Activated CD4-positive, CD25-positive, alpha-beta regulatory T cell treated with anti-CD3 and anti-CD28 coated beads, Interleukin-2, amount 50 U/mL, for 24 hours (primary cell): Measurements from ENCODE around the gene GNAZ.
A peak's percentile ranks its signal among the peaks of the same experiment; 100 is the strongest.
"Not testable (repeated sequence)": the region's sequence is repeated elsewhere in the genome, so short reads cannot be mapped to it uniquely, and the experiment has no call there.

Experiments
- ATAC-seq, 2 donors: fragments of 150-1000 bp; cut with Tn5 transposase; one replicate each; pipeline ENCODE4 v1.10.0; 2021; ENCODE audit warnings: mild to moderate bottlenecking in 1 of 2, moderate library complexity in 1 of 2

GNAZ gene

DNA sequence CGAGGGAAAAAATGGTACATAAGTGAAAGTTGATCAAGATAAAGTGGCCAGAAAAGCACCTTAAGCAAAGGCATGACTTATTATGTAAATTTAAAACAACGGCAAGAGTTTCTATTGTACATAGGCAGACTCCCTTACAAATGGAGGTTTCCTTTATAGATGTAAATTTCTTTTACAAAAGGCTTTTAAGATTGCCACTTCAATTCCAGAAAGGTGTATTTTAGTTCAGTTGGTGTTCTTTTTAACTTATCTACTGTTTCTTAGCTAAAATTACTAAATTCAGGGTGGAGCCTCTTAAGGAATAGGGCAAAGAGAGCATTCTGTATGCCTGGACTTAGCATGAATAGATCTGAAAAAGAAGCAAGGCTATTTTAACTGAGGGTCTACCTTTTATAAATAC is 24.9 kb upstream of the GNAZ start:
- ATAC-seq, result no peak

DNA sequence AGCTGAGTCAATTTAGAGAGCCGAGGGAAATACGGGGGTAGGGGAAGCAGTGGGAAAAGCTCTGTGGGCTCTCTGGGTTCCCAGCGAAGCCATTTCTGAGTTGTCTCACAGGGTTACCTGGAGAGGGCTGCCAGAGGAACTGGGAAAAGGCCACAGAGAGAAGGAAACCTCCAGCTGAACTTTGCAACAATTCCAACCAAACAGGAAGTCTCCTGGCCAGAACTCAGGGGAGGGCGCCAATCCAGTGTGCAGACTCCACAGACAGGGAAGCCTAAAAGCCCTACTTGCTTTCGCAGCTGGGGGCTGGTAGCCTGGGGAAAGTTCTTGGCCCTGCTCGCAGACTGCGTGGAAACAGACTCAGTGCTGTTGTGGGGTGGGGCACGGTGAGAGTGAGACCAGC is 23.1 kb upstream of the GNAZ start:
- no peak for ATAC-seq

DNA sequence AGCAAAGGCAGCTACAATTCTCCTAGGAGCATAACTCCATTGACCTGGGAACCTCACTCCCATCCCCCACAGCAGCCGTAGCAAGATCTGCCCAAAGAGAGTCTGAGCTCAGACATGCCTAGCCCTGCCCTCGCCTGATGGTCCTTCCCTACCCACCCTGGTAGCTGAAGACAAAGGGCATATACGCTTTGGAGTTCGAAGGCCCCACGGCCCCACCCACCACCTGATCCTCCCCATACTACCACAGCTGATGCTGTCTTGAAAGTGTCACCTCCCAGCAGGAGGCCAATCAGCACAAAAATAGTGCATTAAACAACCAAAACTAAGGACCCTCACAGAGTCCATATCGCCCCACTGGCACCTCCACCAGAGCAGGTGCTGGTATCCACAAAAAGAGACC is 22.6 kb upstream of the GNAZ start:
- ATAC-seq, result no peak

DNA sequence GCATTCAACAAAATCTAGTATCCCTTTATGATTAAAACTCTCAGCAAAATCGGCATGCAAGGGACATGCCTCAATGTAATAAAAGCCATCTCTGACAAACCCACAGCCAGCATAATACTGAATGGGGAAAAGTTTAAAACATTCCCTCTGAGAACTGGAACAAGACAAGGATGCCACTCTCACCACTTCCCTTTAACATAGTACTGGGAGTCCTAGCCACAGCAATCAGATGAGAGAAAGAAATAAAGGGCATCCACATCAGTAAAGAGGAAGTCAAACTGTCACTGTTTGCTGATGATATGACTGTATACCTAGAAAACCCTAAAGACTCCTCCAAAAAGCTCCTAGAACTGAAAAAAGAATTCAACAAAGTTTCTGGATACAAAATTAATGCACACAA is 19.8 kb upstream of the GNAZ start:
- ATAC-seq, result not testable (repeated sequence)

DNA sequence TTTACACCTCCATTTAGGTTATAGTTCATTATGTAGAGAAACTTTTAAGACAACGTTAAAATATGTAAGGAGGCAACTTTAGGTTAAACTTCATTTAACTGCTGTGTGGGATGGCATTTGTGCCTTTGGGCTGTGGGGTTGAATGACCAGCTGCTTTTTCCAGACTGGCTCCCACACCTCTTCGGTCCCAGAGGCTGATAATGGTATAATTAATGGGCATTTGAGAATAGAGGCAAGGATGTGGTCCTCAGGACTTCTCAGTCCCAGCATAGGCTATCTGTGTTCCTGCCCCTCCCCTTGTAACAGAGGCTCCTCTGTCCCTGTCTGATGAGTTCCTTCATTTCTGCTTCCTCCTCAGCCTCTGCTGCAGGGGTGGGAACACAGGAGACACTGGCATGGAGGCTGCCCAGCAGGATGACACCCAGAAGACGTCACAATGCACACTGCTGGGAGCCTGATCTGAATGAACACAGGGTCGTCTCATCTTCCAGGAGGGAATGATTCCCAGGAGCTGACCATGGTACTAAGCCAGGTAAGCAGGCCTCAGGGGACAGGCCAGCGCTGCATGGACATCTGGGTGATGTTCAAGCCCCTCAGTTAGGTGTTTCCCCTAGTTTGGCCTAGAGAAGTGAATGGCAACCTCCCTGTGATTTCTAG is 17.1 kb upstream of the GNAZ start:
- no peak for ATAC-seq

DNA sequence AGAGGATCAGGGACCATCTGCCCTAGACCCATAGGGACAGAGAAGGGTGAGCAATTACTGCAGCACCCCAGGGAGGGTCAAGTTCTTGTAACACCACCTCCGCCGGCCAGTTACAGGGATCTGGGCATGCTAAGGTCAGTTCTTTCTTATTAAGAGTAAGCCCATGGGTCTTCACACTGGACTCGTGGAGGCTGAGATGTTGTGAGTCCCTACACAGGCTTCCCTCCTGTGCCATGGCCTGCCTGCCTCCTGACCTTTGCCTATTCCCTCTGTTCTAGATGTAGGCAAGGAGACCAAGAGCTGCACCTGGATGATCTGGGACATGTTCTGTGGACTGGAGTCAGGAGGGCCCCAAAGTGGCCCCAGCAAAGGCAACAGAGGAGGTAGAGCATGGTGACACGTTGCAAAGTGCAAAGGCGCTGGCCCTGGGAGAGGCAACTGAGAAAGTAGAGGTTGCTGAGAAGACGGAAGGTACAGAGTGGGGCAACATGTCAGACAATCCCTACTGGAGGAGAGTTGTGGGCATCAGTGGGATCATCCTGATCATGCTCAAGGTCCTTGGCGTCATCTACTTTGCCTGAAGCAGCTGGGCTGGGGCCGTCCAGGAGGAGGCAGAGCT is 16.3 kb upstream of the GNAZ start:
- no peak for ATAC-seq

DNA sequence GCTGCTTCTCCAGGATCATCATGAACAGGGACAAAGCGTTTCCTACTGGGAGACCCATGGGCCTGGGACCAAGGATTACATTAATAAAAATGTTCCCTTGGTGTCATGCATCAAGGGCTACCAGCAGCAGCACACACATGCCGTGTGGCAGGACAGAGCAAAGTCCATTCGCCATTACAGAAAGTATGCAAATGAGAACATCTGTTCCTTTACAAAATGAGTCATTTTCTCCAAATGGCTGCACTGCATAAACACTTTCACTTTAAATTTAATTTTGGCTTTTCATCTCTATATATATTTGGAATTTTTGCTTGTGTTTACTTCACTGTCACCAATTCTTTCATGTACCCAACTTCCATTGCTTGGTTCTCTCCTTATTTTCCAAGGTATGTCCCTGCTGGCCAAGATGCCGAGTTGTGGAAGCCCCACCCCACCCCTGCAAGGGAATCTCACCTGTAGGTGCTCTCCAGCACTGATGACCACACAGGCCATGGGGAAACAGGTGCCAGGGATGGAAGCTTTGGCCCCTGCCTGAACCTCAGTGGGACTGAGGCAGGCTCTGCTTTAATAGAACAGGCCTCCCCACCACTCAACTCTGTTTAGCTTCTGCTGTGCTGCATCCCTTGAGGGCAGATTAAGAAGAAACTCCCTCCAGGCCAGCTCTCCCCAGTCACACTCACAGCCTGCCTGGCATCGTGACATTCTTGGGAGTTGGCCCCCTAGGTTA is 15.6 kb upstream of the GNAZ start:
- ATAC-seq, result peak in 1 of 2 donors; percentile 27

DNA sequence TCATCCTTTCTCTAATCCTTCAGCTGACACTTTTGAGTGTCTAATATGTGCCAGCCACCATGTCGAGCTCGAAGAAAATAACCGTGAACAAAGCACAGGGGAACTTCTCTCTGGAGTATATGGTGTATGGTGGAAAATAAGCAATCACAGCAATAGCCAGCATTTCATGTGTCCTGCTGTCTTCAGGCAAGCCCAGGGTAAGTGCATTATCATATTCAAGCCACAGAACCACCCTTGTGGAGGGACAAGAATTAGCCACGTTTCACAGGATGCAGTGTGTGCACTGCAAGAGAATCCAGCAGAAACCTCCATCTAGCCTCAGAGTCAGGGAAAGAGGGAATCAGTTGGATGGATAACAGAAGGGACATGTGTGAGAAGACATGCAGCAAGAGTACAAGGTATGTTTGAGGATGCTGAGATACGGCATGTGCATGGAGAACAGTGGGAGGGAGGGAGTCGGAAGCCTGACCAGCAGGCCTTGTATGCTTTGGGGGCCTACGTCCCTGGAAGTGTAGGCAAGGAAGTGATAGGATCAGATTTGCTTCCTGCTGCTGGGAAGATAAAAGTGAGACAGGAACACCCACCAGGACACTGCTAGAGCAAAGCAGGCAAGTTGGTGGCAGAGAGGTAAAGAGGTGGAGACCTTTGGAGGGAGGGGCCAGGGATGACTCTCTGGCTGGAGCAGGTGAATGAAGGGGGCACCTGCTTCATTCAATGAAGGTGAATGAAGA is 14.7 kb upstream of the GNAZ start:
- no peak for ATAC-seq

DNA sequence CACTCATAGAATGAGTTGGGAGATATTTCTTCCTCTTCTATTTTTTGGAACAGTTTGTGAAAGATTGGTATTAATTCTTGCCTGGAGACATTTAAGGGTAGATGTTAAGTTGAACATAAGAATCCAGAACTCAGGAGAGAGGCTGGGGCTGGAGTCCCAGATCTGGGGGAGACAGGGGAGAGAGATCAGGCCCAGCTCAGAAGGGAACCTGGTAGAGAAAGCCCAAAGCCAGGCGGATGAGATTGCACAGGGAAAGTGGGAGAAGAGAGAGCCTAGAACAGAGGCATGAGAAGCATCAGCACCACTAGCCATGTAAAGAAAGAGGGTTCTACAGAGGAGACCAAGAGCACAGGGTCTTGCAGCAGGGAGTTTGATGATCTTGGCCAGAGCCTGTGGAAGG is 13.0 kb upstream of the GNAZ start:
- no peak for ATAC-seq

DNA sequence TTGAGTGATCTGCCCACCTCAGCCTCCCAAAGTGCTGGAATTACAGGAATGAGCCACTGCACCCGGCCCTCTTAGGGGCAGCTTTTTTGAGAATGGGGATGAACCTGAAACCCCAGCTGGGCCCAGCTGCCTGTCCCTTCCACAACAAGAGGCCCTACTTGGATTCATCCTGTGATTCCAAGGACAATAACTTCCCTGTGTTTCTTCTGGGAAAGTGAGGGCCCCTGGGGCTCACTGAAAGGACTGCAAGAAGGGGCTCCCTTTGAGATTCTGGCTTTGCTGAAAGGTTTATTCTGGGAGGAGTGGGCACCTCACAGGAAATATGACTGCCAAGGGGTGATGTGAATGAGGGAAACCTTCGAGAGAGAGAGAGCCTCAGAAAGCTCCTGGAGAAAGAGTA is 12.3 kb upstream of the GNAZ start:
- no peak for ATAC-seq

DNA sequence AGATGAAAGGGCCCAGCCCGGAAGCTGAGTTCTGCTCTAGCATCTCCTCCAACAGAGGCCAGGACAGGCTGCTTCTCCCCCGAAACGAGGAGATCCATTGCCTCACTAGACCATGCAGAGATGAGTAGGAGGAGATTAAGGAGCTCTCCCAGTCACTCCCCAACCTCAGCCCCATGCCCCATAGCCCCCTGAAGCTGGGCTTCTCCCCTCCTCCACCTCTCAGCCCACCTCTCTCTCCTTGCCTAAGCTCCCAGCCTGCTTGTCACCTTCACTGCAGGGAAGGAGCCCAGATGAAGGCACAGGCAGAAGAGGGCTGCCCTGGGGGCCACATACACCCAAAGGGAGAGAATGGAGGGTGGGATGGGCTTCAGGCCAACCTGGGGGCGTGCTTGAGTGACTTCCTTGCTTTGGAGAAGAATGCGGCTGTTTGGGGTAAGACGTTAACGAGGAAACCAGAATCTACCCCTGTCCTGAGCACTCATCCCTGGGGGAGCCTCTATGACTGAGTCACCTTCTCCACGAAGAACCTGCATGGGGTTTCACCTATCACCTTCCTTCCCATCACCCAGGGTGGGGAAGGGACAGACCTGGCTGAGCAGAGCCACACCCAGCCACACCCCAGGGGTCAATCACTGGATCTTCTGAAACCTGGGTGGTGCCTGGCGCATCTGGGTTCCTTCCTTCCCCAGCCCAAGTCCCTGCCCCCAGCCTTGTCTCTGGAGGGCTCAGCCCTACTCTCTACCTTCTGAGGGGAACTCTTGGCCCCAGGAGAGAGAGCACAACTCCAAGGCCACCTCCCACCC is 11.6 kb upstream of the GNAZ start:
- ATAC-seq, result no peak

DNA sequence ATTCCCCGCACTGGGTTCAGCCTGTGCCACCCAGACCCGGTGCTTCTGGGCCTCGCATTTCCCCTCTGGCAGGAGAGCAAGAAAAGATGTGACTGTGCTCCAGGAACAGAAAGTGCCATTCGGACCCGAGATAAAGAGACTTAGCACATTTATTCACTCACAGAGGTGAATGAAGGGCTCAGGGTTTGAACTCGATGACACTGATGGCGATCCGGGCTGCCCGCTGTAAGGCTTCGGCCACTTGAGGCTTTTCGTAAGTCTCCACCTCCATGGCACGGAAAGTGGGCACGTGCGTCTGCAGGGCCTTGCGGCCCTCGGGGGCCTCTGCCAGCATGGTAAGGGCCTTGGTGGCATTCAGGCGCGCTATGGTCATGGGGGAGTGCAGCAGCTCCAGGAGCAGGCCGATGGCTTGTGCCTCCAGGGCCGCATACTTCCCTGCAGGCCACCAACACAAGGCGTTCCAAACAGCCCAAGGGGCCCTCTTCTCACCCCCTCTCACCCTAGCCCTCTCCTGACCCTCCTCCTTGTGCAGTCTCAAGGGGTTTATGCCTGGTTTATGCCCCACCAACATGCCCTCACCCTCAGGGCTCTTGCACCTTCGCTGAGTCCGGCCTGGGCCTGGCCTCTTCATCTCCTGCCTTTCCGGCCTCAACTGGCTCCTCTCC is 10.9 kb upstream of the GNAZ start:
- no peak for ATAC-seq

DNA sequence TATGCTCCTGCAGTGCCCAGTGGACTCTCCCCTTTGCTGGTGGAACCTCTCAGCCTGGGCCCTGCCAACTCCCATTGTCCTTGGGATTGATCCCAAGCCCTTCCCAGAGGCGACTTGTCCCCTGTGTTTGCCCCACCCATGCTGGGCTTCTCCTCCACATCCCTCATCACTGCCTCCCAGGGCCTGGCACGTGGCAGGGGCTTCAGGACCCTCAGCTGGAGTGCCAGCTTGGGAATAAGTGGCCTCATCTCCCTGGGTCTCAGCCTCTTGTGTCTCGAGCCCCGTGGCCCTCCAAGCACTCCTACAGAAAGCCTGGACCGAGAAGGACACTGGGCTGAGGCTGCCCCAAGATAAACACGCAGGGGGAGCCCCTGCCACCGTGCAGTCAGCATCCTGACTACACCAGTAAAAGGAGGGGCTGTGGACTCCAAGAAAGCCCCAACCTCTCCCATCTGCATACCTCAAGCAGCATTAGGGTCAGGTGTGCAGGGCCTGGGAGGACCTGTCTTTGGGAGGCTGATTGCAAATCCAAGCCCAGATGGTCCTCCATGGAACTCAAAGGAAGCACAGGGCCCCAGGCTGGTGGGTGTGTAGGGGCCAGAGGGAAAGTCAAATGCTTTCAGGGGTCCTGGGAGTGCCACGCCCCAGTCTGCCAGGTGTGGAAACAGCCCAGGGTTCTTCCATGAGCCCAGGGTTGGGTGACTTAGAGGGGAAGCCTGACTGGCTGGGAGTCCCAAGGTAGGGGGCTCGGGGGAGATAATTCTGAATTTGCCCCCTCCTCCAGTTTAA is 9.5 kb upstream of the GNAZ start:
- ATAC-seq, result no peak

DNA sequence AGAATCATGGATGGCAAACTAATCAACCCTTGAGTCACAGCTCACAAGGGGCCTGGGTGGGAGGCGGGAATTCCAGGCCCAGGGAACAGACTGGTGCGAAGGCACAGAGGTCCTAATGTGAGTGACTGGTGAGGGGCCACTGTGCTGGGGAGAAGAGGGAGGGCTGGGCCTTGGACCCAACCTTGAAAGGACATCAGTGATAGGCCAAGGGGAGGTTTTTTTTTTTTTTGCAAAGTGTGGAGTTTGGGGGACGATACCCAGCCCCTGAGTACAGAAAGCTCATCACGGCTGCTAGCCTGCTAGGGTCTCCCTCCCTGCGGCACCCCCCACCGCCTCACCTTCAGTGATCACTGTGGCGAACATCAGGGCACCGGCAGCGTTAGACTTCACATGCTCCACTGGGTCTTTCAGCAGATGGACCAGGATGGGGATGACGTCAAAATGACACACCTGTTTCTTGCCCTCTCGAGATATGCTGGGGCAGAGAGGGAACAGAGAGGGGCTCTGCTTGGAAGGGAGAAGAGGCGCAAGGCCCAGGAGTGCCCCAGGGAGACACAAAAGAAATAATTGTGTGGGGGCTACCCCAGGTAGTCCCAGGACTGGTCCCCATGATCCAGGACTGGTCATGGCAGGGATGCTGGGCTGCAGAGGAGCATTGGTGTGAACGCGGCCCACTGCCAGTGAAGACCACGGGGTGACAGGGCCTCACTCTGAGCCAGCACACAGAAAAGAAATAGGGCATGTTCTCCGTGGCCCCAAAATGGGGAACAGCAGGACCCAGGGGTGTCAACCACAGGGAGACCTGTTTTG is 8.6 kb upstream of the GNAZ start:
- no peak for ATAC-seq

DNA sequence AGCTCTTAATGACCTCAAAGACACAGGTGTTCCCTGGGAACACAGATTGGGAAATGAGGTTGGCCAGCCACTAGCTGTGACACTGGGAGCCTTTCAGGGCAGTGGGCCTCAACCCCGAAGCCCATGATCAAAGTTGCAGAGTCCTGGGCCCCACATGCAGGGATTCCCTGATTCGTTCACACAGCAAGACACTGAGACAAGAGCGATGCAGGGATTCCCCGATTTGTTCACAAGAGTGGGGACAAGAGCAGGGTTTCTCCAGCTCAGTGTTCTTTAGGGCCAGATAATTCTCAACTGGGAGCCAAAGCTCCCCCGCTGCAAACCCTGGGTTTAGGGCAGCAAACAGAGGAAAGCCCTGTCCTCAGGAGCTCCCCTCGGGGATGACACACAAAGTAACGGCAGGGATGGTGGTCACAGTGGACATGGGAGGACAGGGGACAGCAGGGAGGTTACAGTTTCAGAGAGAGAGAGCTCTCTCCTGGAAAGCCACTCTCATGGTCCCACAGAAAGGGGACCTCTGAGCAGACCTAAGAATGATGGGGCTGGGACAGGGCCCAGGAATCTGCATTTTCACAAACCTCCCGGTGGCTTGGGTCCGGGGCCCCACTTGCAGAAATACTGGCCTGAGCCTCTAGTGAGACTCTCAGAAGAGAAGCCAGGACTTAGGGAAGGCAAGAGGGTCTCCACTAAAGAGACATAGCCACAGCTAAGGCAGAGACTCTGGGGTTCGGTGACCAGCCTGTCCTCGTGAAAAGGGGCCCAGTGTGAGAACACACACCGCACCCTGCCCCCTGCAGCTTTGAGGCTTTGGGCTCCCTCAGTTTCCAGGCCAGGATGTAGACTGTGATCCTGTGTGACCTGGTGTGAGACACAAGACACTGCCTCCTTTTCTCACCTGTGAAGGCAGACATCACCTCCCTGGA is 7.4 kb upstream of the GNAZ start:
- no peak for ATAC-seq

DNA sequence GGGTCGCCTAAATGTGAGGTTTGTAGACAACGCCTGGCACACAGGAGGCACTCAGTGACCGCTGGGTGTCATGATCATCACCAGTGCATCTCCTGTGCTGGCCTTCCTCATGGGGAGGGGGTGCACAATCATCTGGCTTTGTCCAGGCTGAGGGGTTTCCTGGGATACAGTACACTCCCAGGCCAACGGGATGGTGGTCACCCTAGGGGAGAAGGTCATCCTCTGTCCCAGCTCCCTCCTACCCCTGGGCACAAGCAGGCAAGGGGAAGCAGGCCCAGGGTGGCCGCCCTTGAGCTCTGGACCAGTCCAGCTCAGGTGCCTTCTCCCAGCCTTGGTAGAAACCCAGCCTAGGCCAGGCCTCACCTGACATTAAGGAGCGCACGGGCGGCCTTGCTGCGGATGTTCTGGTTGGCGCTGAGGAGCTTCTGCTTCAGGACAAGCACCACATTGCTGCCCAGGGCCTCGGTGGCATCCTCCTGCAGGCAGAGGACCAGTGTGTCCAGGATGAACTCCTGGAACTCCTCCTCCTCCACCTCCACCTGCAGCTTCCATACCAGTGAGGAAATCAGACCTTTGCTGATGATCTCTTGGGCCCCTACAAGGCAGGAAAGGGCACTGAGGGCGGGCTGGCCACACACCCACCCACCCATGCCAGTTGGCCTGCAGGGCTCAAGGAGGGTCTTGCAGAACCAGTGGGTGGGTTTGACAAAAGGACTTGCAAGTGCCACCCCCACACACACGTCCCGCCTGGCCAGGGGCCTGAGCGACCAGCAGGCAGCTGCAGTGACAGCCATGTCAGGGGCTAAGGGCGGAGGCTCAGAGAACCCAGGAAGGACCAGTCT is 6.6 kb upstream of the GNAZ start:
- ATAC-seq, result no peak

DNA sequence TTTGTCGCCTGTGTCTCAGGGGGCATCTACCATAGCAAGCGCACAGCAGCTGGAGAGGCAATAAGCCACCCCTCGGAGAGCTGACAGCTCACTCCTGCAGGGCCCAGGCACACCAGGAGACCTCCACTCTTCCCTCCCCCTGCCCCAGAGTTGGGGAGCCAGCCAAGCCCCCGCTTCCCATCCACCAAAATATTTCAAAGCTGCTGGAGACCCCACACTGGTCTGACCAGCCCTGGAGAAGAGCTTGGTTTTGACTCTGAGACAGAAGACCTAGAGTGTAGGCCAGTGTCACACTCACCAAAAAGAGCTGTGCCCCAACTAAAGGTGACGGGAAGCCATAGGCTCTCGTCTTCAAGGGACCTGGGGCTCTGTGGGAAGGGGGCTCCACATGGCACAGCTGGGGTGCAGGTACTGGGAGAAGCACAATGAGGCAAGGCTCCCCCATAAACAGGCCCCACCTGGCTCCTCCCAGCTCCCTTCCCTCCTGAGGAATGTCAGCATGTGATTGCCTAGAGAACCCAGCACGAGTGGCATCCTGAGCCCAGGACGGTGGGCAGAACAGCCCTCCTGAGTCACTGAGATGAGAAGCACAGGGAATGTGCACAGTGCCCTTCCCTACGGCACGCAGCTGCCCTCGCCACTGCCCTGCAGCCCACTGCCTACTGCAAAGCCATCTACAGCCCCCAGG is 5.8 kb upstream of the GNAZ start:
- no peak for ATAC-seq

DNA sequence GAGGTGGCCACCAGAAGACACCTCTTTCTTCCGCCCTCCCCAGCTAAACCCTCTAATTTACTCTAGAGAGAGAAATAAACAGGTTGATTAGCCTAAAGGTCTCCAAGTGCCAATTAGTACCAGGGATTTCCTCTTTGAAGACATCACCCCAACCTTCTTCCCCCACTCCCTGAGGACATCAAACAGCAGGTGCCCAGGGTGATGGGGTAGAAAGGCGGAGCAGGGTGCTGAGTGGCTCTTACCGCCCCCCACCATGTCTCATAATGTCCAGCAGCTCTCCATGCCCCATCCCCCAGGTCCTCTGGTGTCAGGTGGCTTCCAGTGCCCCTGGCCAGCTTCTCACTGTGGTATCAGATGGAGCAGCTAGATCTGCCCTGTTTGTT is 5.3 kb upstream of the GNAZ start:
- no peak for ATAC-seq
